ENCODE measurements around the gene RAD23A.
"Not testable (repeated sequence)": the region's sequence is repeated elsewhere in the genome, so short reads cannot be mapped to it uniquely, and the experiment has no call there.

Gene RAD23A

DNA sequence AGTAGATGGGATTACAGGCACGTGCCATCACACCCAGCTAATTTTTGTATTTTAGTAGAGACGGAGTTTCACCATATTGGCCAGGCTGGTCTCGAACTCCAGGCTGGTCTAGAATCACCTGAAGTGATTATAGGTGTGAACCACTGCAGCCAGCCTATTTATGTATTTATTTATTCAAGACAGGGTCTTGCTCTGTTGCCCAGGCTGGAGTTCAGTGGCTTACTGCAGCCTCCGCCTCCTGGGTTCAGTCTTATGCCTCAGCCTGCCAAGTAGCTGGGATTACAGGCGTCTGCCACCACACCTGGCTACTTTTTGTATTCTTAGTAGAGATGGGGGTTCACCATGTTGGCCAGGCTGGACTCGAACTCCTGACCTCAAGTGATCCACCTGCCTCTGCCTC lies 6.4 kb downstream of the RAD23A start:
- H3K27ac ChIP-seq (ENCODE audit: low read length, poor library complexity, severe bottlenecking); H3K27me3 ChIP-seq (ENCODE audit: control insufficient read depth in 1 of 2, insufficient read depth in 1 of 2, low read length in 2 of 2); H3K14ac ChIP-seq (ENCODE audit: low read length in 2 of 2); H2BK5ac ChIP-seq (ENCODE audit: low read depth, low read length, poor library complexity, severe bottlenecking); H2AK5ac ChIP-seq (ENCODE audit: low read length, severe bottlenecking); H2BK15ac ChIP-seq (ENCODE audit: low read depth, poor library complexity, severe bottlenecking); H2BK120ac ChIP-seq (ENCODE audit: low read depth, low read length); H3K4me3 ChIP-seq (ENCODE audit: insufficient read depth in 1 of 2, low read depth in 1 of 2, low read length in 2 of 2); H4K8ac ChIP-seq (ENCODE audit: low read length); H3K23ac ChIP-seq (ENCODE audit: low read length in 2 of 2); H2BK12ac ChIP-seq (ENCODE audit: low read length in 2 of 2); H3K18ac ChIP-seq (ENCODE audit: low read depth in 1 of 2, low read length in 2 of 2); H4K91ac ChIP-seq (ENCODE audit: low read length); DNase-seq; H3K4ac ChIP-seq (ENCODE audit: low read depth in 1 of 2, low read length in 2 of 2); H3K4me2 ChIP-seq (ENCODE audit: low read length, poor library complexity, severe bottlenecking); H2AFZ ChIP-seq (ENCODE audit: low read depth, low read length); H3K9me3 ChIP-seq (ENCODE audit: control insufficient read depth, low read length): not testable (repeated sequence)
- Histone ChIP-seq H3K36me3 (ENCODE audit: control insufficient read depth in 1 of 2, insufficient read depth in 2 of 2, low read depth in 1 of 2, low read length in 2 of 2) (peaks cover 66 to 76% of the 10 kb centered on the region in 2 experiments), H3K9ac (ENCODE audit: low read length) (peak overlapping the region; percentile 80), H3K79me1 (replicated peaks; ENCODE audit: low read length, poor library complexity, severe bottlenecking) (peaks cover 19% of the 10 kb centered on the region), H3K4me1 (ENCODE audit: control insufficient read depth, insufficient read depth, low read depth, low read length) (peaks cover 17% of the 10 kb centered on the region)
- WGBS: 99% methylated on average over 6 of the region's 6 CpGs

DNA sequence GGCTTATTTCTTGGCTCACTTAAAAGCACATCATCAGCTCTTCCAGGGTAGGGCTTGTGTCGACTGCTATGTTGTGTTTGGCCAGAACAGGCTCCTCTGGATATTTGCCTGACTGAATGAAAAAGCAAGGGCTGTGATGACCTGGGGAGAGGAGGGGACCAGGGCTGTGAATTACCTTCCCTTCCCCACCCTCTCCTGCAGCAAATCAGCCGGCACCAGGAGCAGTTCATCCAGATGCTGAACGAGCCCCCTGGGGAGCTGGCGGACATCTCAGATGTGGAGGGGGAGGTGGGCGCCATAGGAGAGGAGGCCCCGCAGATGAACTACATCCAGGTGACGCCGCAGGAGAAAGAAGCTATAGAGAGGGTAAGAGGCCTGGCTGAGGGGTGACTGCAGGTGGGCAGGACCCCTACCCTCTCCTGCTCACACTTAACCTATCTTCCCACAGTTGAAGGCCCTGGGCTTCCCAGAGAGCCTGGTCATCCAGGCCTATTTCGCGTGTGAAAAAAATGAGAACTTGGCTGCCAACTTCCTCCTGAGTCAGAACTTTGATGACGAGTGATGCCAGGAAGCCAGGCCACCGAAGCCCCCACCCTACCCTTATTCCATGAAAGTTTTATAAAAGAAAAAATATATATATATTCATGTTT lies 7.0 kb downstream of the RAD23A start:
- Histone ChIP-seq H3K4me2 (ENCODE audit: low read length, poor library complexity, severe bottlenecking) (no peak overlapping the region), H2BK12ac (ENCODE audit: low read length in 2 of 2) (no peak overlapping the region), H3K4ac (ENCODE audit: low read depth in 1 of 2, low read length in 2 of 2) (no peak overlapping the region), H4K8ac (ENCODE audit: low read length) (no peak overlapping the region), H2AK5ac (ENCODE audit: low read length, severe bottlenecking) (no peak overlapping the region), H3K79me1 (replicated peaks; ENCODE audit: low read length, poor library complexity, severe bottlenecking) (peaks cover 19% of the 10 kb centered on the region), H3K18ac (ENCODE audit: low read depth in 1 of 2, low read length in 2 of 2) (no peak overlapping the region), H3K4me1 (ENCODE audit: control insufficient read depth, insufficient read depth, low read depth, low read length) (peaks cover 18% of the 10 kb centered on the region), H3K9ac (ENCODE audit: low read length) (peak overlapping the region; percentile 80), H2AFZ (ENCODE audit: low read depth, low read length) (no peak overlapping the region), H3K27ac (ENCODE audit: low read length, poor library complexity, severe bottlenecking) (no peak overlapping the region), H3K36me3 (ENCODE audit: control insufficient read depth in 1 of 2, insufficient read depth in 2 of 2, low read depth in 1 of 2, low read length in 2 of 2) (peaks cover 66 to 72% of the 10 kb centered on the region in 2 experiments), H2BK120ac (ENCODE audit: low read depth, low read length) (no peak overlapping the region), H4K91ac (ENCODE audit: low read length) (no peak overlapping the region), H3K9me3 (ENCODE audit: control insufficient read depth, low read length) (no peaks in the 10 kb centered on the region), H3K4me3 (ENCODE audit: insufficient read depth in 1 of 2, low read depth in 1 of 2, low read length in 2 of 2) (no peak overlapping the region), H2BK5ac (ENCODE audit: low read depth, low read length, poor library complexity, severe bottlenecking) (no peak overlapping the region), H2BK15ac (ENCODE audit: low read depth, poor library complexity, severe bottlenecking) (no peak overlapping the region), H3K14ac (ENCODE audit: low read length in 2 of 2) (no peak overlapping the region), H3K27me3 (ENCODE audit: control insufficient read depth in 1 of 2, insufficient read depth in 1 of 2, low read length in 2 of 2) (no peaks in the 10 kb centered on the region), H3K23ac (ENCODE audit: low read length in 2 of 2) (no peak overlapping the region)
- WGBS: 89% methylated on average over 7 of the region's 12 CpGs
- DNase-seq: no peak

GRCh38 chr19:12953138-12953798 lies 7.6 kb downstream of the RAD23A start:
- peaks cover 19% of the 10 kb centered on the region for H3K79me1 ChIP-seq (replicated peaks; ENCODE audit: low read length, poor library complexity, severe bottlenecking)
- H2BK120ac ChIP-seq (ENCODE audit: low read depth, low read length): no peak overlapping the region
- no peak for DNase-seq
- H3K27ac ChIP-seq (ENCODE audit: low read length, poor library complexity, severe bottlenecking): no peak overlapping the region
- no peak overlapping the region for H4K91ac ChIP-seq (ENCODE audit: low read length)
- no peak overlapping the region for H3K23ac ChIP-seq (ENCODE audit: low read length in 2 of 2)
- no peak overlapping the region for H3K4ac ChIP-seq (ENCODE audit: low read depth in 1 of 2, low read length in 2 of 2)
- H2BK5ac ChIP-seq (ENCODE audit: low read depth, low read length, poor library complexity, severe bottlenecking): no peak overlapping the region
- no peak overlapping the region for H2BK12ac ChIP-seq (ENCODE audit: low read length in 2 of 2)
- no peak overlapping the region for H4K8ac ChIP-seq (ENCODE audit: low read length)
- no peak overlapping the region for H2AFZ ChIP-seq (ENCODE audit: low read depth, low read length)
- peaks cover 15% of the 10 kb centered on the region for H3K4me1 ChIP-seq (ENCODE audit: control insufficient read depth, insufficient read depth, low read depth, low read length)
- peaks cover 59 to 65% of the 10 kb centered on the region in 2 experiments for H3K36me3 ChIP-seq (ENCODE audit: control insufficient read depth in 1 of 2, insufficient read depth in 2 of 2, low read depth in 1 of 2, low read length in 2 of 2)
- peak overlapping the region; percentile 80 for H3K9ac ChIP-seq (ENCODE audit: low read length)
- no peak overlapping the region for H3K4me3 ChIP-seq (ENCODE audit: insufficient read depth in 1 of 2, low read depth in 1 of 2, low read length in 2 of 2)
- 90% methylated on average over 10 of the region's 11 CpGs for WGBS
- H3K18ac ChIP-seq (ENCODE audit: low read depth in 1 of 2, low read length in 2 of 2): no peak overlapping the region
- no peak overlapping the region for H2BK15ac ChIP-seq (ENCODE audit: low read depth, poor library complexity, severe bottlenecking)
- H3K9me3 ChIP-seq (ENCODE audit: control insufficient read depth, low read length): no peaks in the 10 kb centered on the region
- H2AK5ac ChIP-seq (ENCODE audit: low read length, severe bottlenecking): no peak overlapping the region
- H3K27me3 ChIP-seq (ENCODE audit: control insufficient read depth in 1 of 2, insufficient read depth in 1 of 2, low read length in 2 of 2): no peaks in the 10 kb centered on the region
- no peak overlapping the region for H3K14ac ChIP-seq (ENCODE audit: low read length in 2 of 2)
- no peak overlapping the region for H3K4me2 ChIP-seq (ENCODE audit: low read length, poor library complexity, severe bottlenecking)

GRCh38 chr19:12953799-12954611 lies 8.3 kb downstream of the RAD23A start:
- no peak overlapping the region for H2BK12ac ChIP-seq (ENCODE audit: low read length in 2 of 2)
- H3K14ac ChIP-seq (ENCODE audit: low read length in 2 of 2): no peak overlapping the region
- no peak overlapping the region for H3K4me2 ChIP-seq (ENCODE audit: low read length, poor library complexity, severe bottlenecking)
- no peak overlapping the region for H4K91ac ChIP-seq (ENCODE audit: low read length)
- no peaks in the 10 kb centered on the region for H3K9me3 ChIP-seq (ENCODE audit: control insufficient read depth, low read length)
- H3K18ac ChIP-seq (ENCODE audit: low read depth in 1 of 2, low read length in 2 of 2): no peak overlapping the region
- DNase-seq: no peak
- H2BK5ac ChIP-seq (ENCODE audit: low read depth, low read length, poor library complexity, severe bottlenecking): no peak overlapping the region
- no peak overlapping the region for H4K8ac ChIP-seq (ENCODE audit: low read length)
- H3K36me3 ChIP-seq (ENCODE audit: control insufficient read depth in 1 of 2, insufficient read depth in 2 of 2, low read depth in 1 of 2, low read length in 2 of 2): peaks cover 52 to 58% of the 10 kb centered on the region in 2 experiments
- no peak overlapping the region for H3K27ac ChIP-seq (ENCODE audit: low read length, poor library complexity, severe bottlenecking)
- no peak overlapping the region for H2AK5ac ChIP-seq (ENCODE audit: low read length, severe bottlenecking)
- 89% methylated on average over 10 of the region's 12 CpGs for WGBS
- peak overlapping the region; percentile 80 for H3K9ac ChIP-seq (ENCODE audit: low read length)
- H2BK120ac ChIP-seq (ENCODE audit: low read depth, low read length): no peak overlapping the region
- H2BK15ac ChIP-seq (ENCODE audit: low read depth, poor library complexity, severe bottlenecking): no peak overlapping the region
- no peak overlapping the region for H2AFZ ChIP-seq (ENCODE audit: low read depth, low read length)
- peaks cover 14% of the 10 kb centered on the region for H3K79me1 ChIP-seq (replicated peaks; ENCODE audit: low read length, poor library complexity, severe bottlenecking)
- H3K4me1 ChIP-seq (ENCODE audit: control insufficient read depth, insufficient read depth, low read depth, low read length): peaks cover 15% of the 10 kb centered on the region
- H3K4me3 ChIP-seq (ENCODE audit: insufficient read depth in 1 of 2, low read depth in 1 of 2, low read length in 2 of 2): peak overlapping the region in 1 of 2 experiments; percentile 27
- no peak overlapping the region for H3K23ac ChIP-seq (ENCODE audit: low read length in 2 of 2)
- no peaks in the 10 kb centered on the region for H3K27me3 ChIP-seq (ENCODE audit: control insufficient read depth in 1 of 2, insufficient read depth in 1 of 2, low read length in 2 of 2)
- H3K4ac ChIP-seq (ENCODE audit: low read depth in 1 of 2, low read length in 2 of 2): no peak overlapping the region
